ENCODE measurements around the gene EIF1.

The EIF1 gene

DNA sequence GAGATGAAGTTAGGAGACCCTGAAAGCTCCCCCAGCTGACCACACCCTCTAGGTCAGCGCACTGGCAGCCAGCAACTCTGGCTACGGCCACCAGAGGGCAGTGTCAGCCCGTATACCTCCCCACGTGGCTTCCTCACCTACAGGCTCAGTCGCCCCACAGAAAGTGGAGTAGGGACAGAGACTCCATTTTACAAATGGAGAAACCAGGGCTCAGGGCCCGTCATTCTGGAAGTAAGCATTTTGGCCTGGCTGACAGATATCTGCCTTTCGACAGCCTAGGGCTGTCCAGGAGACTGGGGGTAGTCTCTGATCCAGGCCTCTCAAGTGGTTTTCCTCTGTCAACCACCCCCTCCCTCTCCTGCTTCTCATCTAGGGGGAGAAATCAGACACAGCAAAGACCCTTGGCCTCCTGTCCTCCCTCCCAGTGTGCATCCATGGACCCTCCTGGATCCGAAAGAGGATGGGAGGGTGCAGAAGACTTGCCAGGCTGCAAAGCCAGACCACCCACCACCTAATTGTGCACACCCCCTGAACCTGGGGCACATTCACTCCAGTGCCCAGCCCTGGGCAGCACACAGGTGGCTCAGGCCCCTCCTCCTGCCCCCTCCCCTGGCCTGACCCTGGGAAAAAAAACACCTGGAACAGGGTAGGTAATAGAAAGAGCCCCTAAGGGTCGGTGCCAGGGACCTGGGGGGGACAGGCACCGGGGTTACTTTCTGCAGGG is 49.6 kb downstream of the EIF1 start:
- peak; percentile 82 for DNase-seq

DNA sequence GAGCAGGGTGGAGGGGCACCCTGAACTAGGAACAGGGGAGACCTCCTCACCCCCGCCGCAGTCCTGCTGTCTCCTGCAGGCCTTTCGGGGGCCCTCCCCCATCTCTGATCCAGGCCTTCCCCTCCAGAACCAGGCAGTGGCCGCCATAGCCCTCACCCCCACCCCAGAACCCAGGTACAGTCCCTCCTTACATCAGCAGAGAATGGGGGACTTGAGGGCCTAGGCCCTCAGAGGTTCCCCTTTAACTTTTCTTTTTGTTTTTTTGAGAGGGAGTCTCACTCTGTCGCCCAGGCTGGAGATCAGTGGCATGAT is 50.1 kb downstream of the EIF1 start:
- no peak for DNase-seq

DNA sequence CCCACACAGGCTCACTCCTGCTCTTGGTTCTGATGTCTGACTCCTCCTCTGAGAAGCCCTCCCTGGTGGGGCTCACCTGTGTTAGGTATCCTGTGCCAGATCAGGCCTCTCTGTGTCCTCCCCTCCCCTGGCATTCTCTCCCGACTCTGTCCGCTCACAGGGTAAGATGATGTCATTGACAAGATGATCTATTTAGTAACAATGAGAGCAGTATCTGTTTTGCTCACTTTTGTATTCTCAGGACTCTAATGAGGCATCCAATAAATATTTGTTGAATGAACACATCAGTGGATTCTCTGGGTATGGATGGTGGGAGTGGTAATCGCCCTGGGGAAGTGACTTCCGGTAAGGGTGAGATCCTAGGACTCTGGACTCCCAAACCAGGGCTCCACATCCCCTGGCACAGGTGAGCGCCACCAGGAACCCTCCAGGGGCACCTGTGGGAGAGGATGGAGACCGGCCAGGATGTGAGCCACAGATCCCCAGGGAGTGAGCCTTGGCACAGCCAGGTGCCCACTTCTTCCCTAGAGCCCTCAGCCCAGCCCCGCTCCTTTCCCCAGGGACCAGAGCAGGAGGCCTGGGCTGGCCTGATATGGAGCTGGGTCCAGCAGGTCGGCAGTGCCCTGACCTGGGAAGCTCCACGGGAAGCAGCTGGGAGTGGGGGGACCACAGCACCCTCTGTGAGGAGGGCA is 51.1 kb downstream of the EIF1 start:
- no peak for DNase-seq

DNA sequence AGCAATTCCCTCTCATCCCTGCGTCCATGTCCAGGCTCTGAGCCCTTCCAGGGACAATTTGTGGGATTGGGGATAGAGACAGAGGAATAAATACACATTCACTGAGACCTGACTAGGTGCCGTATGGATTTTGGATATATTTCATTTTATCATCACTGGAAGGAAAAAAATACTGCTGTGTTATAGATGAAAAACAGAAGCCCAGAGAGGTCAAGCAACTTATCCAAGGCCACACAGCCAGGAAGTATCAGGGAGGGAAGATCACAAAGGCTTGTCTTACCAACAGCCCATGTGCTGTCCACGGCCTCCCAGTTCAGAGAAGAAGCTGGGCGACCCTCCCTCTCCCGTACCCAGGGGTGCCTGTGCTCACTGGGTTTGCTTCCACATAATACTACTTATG is 51.8 kb downstream of the EIF1 start:
- no peak for DNase-seq

DNA sequence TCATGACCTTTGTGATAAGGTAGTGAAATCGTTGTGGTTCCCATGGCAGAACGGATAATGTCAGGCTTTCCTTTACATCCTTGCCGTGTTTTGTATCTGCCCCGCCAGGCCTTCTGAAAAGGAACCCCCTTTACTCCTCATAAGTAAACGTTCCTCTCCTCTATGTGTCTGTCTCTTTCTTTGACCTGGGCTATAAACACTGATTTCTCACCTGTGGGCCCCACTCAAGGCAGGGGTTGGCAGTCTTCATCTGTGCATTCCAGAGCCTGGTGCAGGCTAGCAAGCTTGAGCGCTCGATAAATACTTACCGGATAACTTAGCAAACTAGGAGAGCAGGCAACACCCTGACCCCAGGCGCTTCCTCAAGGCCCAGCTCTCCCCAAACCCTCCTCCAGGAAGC is 53.0 kb downstream of the EIF1 start:
- no peak for DNase-seq

All from CD4-positive, alpha-beta T cell treated with Interleukin-6 for 4 hours (primary cell).